T-helper 1 cell treated with Interleukin-12 subunit alpha and Interleukin-12 subunit beta and Interleukin-4 antibody, amounts not matched to agents 30 μg/mL and 1 μg/mL, for 36 hours (primary cell): ENCODE results near the gene SIPA1L2.

ENCODE experiments used
- H3K27ac Mint-ChIP-seq: one replicate; pipeline ENCODE4 v1.8.0; 2021; ENCODE audit warnings: mild to moderate bottlenecking, mixed read lengths
- H3K27me3 Mint-ChIP-seq: one replicate; pipeline ENCODE4 v1.8.0; 2021; ENCODE audit warnings: low read depth, mixed read lengths
- H3K36me3 Mint-ChIP-seq: one replicate; pipeline ENCODE4 v1.8.0; 2021; ENCODE audit warnings: low read depth, mixed read lengths
- H3K4me1 Mint-ChIP-seq: one replicate; pipeline ENCODE4 v1.8.0; 2021; ENCODE audit warnings: low read depth, mixed read lengths
- H3K4me3 Mint-ChIP-seq: one replicate; pipeline ENCODE4 v1.8.0; 2021; ENCODE audit warnings: mild to moderate bottlenecking, moderate library complexity, mixed read lengths
- H3K9me3 Mint-ChIP-seq: one replicate; pipeline ENCODE4 v1.8.0; 2021; ENCODE audit warnings: mixed read lengths

SIPA1L2 gene

DNA sequence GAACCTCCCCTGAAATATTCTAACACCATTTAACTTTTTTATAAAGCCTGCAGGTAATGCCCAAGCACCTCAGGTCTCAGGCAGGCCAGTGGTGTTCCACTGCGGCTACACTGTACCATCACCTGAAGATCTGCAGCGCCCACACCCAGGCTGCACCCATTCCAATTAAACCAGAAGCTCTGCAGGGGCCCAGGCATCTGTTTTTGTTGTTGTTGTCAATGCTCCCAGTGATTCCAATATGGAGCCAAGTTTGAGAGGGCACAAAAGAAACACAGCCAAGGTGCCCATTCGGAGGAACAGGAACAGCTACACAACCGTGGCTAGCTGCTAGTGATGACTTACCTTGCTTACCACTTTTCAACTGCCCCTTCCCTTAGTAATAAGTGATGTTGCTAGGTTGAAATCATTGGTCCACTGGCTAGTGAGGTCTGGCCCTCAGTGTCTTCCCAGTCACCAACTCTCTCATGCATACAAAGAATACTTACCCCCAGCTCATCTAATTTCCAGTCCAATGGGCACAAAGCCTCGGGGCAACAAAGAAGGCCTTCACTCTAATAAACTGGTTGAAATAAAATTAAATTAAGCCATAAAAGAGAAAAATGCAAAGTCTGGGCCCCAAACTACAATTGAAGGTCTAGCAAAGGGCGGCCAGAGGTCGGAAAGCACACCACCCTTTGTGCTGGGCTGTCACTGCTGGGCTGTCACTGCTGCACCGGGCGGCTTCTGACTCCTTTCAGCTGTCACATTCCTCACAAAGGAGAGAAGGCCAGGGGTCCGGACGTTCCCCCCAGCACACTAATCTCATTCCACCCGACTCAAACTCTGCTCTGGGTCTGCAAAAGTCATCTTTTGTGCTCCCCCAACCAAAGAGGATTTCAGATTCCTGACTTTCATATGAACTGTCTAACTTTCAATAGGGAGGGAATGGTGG lies 34.9 kb downstream of the SIPA1L2 start:
- peaks cover 37% of the 10 kb centered on the region for H3K4me1 Mint-ChIP-seq
- no peaks in the 10 kb centered on the region for H3K36me3 Mint-ChIP-seq
- no peak overlapping the region for H3K4me3 Mint-ChIP-seq
- no peaks in the 10 kb centered on the region for H3K9me3 Mint-ChIP-seq
- H3K27me3 Mint-ChIP-seq = no peaks in the 10 kb centered on the region
- H3K27ac Mint-ChIP-seq = no peak overlapping the region

DNA sequence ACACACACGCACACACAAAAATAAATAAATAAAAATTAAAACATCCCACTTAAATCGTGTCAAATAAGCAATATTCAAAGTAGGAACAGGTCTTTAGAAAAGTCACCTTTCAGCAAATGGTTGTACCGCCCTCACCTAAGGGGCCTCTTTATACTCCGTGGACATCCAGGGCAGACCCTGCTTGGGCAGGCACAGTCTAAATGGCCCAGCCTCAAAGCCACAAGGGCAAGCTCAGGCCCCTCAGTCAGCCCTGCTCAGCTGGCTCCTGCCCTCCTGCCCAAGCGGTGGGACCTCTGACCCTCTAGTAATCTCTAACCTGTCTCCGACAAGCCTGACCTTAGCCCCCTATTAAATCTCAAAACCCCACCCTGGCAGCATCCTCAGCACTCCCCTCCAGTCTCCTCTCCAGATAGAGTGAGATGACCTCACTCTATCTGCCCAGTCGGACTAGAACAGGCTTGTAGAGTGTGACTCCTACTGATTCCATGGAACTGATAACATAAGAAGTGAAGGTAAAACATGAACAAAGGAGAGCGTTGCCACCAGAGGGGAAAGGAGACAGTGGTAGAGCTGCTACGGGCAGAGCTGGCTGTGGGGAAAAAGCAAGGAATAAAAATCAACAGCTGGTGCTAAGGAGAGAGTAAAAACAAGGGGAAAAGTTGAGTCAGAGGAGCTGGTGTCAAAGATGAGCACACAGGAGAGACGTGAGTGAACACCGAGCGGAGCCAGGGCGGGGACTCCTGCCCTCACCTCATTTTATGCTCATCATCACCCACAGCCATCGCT lies 36.0 kb downstream of the SIPA1L2 start:
- no peaks in the 10 kb centered on the region for H3K27me3 Mint-ChIP-seq
- peaks cover 6% of the 10 kb centered on the region for H3K9me3 Mint-ChIP-seq
- peaks cover 5% of the 10 kb centered on the region for H3K36me3 Mint-ChIP-seq
- no peak overlapping the region for H3K27ac Mint-ChIP-seq
- H3K4me1 Mint-ChIP-seq = peaks cover 36% of the 10 kb centered on the region
- no peak overlapping the region for H3K4me3 Mint-ChIP-seq

DNA sequence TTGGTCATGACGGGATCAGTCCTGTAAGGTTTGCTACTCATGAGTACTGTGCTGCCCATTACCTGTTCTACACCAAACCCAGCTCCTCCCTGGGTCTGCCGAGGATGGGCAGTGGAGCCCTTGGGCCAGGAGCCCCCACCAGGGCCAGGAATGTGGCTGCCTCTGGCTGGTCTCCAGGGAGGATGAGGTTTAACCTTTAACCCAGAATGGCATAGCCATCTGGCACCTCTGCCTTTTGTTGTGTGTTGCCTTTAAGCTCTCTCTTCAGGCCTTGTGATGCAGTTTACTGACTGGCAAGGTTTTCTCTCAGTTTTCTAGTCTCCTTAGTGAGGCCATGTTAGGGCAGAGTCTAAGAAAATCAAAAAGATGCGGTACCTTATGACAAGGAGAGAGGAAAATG lies 38.6 kb downstream of the SIPA1L2 start:
- H3K36me3 Mint-ChIP-seq = peaks cover 7% of the 10 kb centered on the region
- H3K27ac Mint-ChIP-seq = no peak overlapping the region
- no peak overlapping the region for H3K4me3 Mint-ChIP-seq
- peaks cover 29% of the 10 kb centered on the region for H3K4me1 Mint-ChIP-seq
- peaks cover 16% of the 10 kb centered on the region for H3K9me3 Mint-ChIP-seq
- no peaks in the 10 kb centered on the region for H3K27me3 Mint-ChIP-seq

DNA sequence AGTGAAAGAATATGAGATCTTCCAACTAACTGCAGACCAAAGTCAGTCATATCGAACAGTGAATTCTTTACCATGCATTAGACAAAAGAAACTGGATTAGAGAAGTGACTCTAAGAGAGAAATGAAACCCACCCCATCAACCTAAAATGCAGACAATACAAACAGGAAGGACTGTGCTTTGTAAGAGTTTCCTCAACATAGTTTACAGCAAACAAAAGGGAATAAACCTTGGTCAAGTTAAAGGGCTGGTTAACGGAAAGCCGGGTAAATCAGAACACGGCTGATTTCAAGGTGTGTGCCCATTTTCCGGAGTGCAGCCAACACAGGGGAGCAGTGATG lies 39.2 kb downstream of the SIPA1L2 start:
- peaks cover 29% of the 10 kb centered on the region for H3K4me1 Mint-ChIP-seq
- H3K4me3 Mint-ChIP-seq = no peak overlapping the region
- H3K36me3 Mint-ChIP-seq = peaks cover 7% of the 10 kb centered on the region
- no peaks in the 10 kb centered on the region for H3K27me3 Mint-ChIP-seq
- no peak overlapping the region for H3K27ac Mint-ChIP-seq
- H3K9me3 Mint-ChIP-seq = peaks cover 16% of the 10 kb centered on the region

DNA sequence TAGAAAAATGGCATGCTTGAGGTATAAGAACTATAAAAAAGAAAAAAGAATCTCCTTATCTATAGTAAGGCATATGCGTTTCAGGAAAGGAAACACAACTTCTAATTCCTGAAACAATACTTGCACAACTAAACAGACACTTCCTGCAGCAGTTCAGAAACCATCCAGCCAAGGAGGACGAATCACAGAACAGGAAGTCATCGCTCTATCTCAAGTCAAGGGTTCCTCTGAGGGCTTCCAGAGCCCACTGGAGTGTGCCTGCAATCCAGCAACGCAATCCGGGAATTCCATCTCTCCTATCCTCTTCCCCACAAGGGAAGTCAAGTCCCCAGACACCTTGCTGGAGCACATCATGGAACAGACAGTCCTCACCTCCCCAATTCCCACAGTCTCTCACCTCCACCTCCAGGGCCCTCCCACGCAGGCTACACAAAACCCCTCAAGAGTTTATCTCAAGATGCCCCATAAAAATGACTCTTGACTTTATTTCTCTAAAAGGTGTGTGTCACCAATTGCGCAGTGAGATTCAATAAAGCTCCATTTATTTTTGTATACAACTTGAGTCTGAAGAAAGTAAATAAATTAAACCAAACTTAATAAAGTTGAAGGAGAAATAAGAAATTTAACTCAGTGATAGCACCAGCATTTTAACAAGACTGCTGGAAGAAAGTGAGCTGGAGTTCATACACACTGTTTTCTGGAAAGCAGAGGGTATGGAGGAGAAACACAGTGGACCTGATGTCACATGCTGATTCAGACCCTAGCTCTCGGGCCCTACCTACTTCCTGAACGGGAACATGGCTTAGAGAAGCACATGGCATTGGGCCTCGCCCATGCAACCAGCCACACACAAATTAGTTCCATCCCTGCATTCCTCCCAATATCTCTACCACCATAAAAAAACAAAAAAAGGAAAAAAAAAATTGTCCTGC lies 39.9 kb downstream of the SIPA1L2 start:
- no peaks in the 10 kb centered on the region for H3K27me3 Mint-ChIP-seq
- peaks cover 7% of the 10 kb centered on the region for H3K36me3 Mint-ChIP-seq
- H3K4me3 Mint-ChIP-seq = no peak overlapping the region
- peaks cover 29% of the 10 kb centered on the region for H3K4me1 Mint-ChIP-seq
- H3K9me3 Mint-ChIP-seq = peaks cover 16% of the 10 kb centered on the region
- H3K27ac Mint-ChIP-seq = peak overlapping the region; percentile 6

DNA sequence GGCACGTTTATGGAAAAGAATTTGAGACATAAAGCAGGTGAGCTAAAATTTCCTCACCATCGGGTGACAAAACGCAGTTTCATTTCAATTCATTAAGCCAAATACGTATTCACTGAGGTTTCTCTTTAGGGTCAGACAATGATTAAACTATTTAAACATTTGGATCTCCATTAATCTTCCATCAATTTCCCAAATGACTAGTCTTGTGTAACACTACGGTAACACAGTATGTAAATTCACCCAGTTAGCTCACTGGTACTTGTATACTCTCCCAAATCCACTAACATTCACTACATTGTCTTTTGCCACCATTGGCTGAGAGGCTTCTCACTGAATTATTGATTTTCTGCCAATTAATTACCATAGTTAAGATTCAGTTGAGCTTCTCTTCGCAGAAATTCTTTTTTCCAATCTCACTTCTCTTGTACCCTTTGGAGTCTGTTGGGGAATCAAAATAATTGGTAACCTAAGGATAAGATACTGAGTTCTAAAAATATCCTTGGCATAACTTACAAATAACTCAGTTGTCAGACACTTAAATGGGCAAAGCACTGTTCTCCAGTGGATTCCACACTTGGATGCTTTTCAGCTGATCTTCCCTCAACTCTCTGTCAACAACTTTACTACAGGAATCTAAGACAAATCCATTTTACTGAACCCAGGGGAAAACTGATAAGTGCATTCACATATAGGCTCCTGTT lies 40.7 kb downstream of the SIPA1L2 start:
- peaks cover 8% of the 10 kb centered on the region for H3K36me3 Mint-ChIP-seq
- peaks cover 27% of the 10 kb centered on the region for H3K4me1 Mint-ChIP-seq
- H3K27ac Mint-ChIP-seq = peak overlapping the region; percentile 0
- H3K27me3 Mint-ChIP-seq = no peaks in the 10 kb centered on the region
- no peak overlapping the region for H3K4me3 Mint-ChIP-seq
- peaks cover 16% of the 10 kb centered on the region for H3K9me3 Mint-ChIP-seq

DNA sequence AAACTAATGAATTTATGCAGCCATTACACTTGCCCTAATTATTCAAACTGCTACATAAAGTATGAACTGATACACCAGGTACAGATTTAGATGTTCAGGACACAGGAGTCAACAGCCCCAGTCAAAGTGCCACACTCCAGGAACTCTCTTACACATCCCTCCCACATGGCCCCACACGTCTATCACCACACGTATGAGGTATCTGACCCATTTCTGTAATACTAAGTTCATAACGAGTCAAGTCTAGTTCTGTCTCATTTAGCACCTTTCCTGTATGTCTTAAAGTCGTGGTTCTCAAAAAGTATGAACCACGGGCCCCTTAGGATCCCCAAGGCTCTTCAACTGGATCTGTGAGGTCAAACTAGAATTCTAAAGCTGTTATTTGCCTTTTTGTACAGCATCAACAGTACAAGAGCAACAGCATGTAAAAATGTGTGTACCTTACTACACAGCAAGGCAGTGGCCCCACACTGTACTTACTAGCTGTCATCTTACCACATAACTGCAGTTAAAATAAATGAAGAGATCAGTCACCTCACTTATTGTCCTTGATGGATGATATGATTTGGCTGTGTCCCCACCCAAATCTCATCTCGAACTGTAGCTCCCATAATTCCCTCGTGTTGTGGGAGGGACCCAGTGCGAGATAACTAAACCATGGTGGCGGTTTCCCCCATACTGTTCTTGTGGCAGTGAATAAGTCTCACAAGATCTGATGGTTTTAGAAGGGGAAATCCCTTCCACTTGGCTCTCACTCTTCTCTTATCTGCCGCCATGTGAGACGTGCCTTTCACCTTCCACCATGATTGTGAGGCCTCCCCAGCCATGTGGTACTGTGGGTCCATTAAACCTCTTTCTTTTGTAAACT lies 42.6 kb downstream of the SIPA1L2 start:
- H3K4me1 Mint-ChIP-seq = peaks cover 27% of the 10 kb centered on the region

DNA sequence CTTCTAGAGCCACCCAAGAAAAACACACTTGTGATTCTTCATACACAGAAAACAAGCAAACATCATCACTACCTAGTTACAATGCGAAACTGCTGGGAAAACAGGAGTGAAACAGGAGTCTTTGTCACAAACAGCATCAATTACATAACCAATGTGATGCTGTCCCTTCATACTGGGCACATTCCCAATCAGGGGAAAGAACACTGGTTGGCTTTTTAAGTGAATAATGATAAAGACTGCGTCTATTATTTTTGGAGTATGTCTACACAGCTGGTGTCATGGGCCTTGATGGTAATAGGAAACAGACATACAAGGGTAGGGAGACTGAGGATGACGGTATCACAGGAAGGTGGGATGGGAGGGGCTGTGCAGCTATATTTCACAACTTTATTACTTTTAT lies 43.3 kb downstream of the SIPA1L2 start:
- H3K27ac Mint-ChIP-seq = no peak overlapping the region

More for the DNA sequence above, 42.6 kb downstream of the SIPA1L2 start:
- H3K9me3 Mint-ChIP-seq = peaks cover 19% of the 10 kb centered on the region
- H3K27ac Mint-ChIP-seq = peak overlapping the region; percentile 8
- no peak overlapping the region for H3K4me3 Mint-ChIP-seq
- H3K36me3 Mint-ChIP-seq = peaks cover 11% of the 10 kb centered on the region
- H3K27me3 Mint-ChIP-seq = no peaks in the 10 kb centered on the region

DNA sequence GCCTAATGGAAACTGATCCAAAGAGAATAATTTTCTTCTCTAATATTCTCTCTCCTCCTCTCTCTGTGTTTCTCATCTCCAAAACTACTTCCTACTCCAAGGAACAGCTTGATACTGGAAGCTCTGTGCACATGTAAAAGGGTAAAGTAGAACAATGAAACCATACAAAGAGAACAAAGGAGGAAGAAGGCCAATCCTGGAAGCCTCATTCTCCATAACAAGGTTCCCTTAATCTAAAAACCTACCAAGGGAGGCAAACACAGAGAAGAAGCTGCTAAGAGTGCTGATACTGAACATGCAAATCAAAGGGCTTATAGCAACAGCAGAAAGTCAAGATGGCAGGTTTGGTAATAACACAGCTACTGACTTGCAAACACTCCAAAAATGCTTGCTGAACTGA lies 44.4 kb downstream of the SIPA1L2 start:
- H3K27me3 Mint-ChIP-seq = no peaks in the 10 kb centered on the region
- peaks cover 28% of the 10 kb centered on the region for H3K4me1 Mint-ChIP-seq
- no peak overlapping the region for H3K27ac Mint-ChIP-seq
- H3K4me3 Mint-ChIP-seq = no peak overlapping the region
- peaks cover 24% of the 10 kb centered on the region for H3K9me3 Mint-ChIP-seq
- H3K36me3 Mint-ChIP-seq = peaks cover 19% of the 10 kb centered on the region

More for the DNA sequence above, 43.3 kb downstream of the SIPA1L2 start:
- no peak overlapping the region for H3K4me3 Mint-ChIP-seq
- H3K27me3 Mint-ChIP-seq = no peaks in the 10 kb centered on the region
- peaks cover 13% of the 10 kb centered on the region for H3K36me3 Mint-ChIP-seq
- H3K4me1 Mint-ChIP-seq = peaks cover 27% of the 10 kb centered on the region
- peaks cover 19% of the 10 kb centered on the region for H3K9me3 Mint-ChIP-seq

DNA sequence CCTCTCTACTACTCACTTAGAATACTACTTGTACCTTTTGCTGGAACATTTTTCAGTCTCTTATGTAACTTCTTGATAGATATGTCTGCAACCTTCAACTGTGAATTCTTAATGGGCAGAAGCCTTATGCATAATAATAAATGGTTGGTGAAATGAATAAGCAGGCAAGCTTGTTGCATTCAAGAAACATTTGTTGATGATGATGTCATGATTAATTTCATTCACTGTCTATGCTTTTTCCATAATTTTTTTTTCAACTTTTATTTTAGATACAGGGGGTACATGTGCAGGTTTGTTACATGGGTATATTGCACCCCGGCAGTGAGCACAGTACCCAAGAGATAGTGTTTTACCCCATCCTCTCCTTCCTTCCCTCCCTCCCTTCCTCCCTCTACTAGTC lies 48.0 kb downstream of the SIPA1L2 start:
- Mint-ChIP-seq H3K9me3 (peaks cover 7% of the 10 kb centered on the region), H3K27me3 (no peaks in the 10 kb centered on the region), H3K36me3 (peaks cover 16% of the 10 kb centered on the region), H3K4me3 (no peak overlapping the region), H3K4me1 (peaks cover 35% of the 10 kb centered on the region), H3K27ac (no peak overlapping the region)
